KOPT-K1 (cell line): ENCODE measurements around the gene STK35.

Source experiments
- H3K27ac ChIP-seq: fragments of 200-600 bp; sonication (generic); 2 replicates; pipeline ENCODE4 v1.5.1; 2016; ENCODE audit warnings: antibody characterized with exemption, mild to moderate bottlenecking, low read depth, low read length; ENCODE audit not compliant: poor library complexity, severe bottlenecking
- H3K36me3 ChIP-seq: fragments of 200-600 bp; sonication (generic); 2 replicates; pipeline ENCODE4 v1.5.1; 2017; ENCODE audit warnings: antibody characterized with exemption, mild to moderate bottlenecking, low read length, moderate library complexity; ENCODE audit not compliant: insufficient read depth
- H3K9me3 ChIP-seq: fragments of 200-600 bp; sonication (generic); 2 replicates; pipeline ENCODE4 v1.5.1; 2017; ENCODE audit warnings: antibody characterized with exemption, low read length, mild to moderate bottlenecking; ENCODE audit not compliant: insufficient read depth, poor library complexity, severe bottlenecking

The STK35 gene

GRCh38 chr20:2116170-2116940 is 14.7 kb downstream of the STK35 start:
- Histone ChIP-seq H3K9me3 (no peaks in the 10 kb centered on the region), H3K27ac (no peak overlapping the region), H3K36me3 (peaks cover 100% of the 10 kb centered on the region)

DNA sequence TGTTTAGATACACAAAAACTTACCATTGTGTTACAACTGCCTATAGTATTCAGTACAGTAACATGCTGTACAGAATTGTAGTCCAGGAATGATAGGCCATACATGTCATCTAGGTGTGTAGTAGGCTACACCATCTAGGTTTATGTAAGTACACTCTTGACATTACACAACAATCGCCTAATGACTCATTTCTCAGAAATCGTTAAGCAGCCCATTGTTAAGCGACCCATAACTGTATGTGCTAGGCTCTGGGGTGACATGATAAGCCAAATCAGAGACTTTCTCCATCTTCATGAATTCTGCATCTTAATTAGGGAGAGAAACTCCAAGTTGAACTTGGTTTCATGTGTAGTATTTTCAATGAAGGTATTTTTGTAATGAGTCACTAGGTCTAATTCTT is 17.2 kb downstream of the STK35 start:
- Histone ChIP-seq H3K27ac (no peak overlapping the region), H3K36me3 (peaks cover 94% of the 10 kb centered on the region), H3K9me3 (no peaks in the 10 kb centered on the region)

GRCh38 chr20:2122936-2123335 is 21.3 kb downstream of the STK35 start:
- no peak overlapping the region for H3K27ac ChIP-seq
- H3K9me3 ChIP-seq = no peaks in the 10 kb centered on the region
- H3K36me3 ChIP-seq = peaks cover 92% of the 10 kb centered on the region

GRCh38 chr20:2123720-2124119 is 22.1 kb downstream of the STK35 start:
- Histone ChIP-seq H3K9me3 (no peaks in the 10 kb centered on the region), H3K27ac (no peak overlapping the region), H3K36me3 (peaks cover 92% of the 10 kb centered on the region)

DNA sequence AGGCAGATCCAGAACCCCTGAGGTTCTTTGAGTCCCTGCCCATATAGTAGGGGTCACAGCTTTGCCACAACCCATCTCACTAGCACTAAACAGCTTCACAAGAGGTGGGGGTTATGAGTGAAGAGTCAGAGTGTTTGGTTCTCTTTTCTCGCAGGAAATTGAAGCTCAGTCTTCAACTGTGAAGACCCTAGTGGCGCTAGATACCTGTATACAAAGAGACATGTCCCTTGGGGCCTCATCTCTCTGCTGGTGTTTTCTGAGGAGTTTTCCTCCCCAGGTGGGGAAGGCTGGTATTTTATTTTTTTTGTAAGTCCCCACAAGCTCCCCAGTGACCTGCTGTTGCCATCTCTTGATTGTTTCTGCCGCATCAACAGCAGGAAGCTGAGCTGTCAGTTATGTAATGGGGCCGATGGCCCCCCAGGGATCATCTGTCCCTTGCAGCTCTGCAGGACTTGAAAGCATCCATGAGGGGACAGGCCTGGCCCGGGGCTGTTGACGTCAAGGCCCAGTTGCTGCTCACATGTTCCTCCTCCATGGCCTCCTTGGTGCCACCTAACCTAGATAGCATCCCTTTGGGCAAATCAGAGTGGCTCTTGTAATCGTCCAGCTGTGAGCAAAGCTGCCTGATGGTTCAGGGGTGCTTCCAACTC is 23.1 kb downstream of the STK35 start:
- no peaks in the 10 kb centered on the region for H3K9me3 ChIP-seq
- H3K36me3 ChIP-seq = peaks cover 90% of the 10 kb centered on the region
- no peak overlapping the region for H3K27ac ChIP-seq

DNA sequence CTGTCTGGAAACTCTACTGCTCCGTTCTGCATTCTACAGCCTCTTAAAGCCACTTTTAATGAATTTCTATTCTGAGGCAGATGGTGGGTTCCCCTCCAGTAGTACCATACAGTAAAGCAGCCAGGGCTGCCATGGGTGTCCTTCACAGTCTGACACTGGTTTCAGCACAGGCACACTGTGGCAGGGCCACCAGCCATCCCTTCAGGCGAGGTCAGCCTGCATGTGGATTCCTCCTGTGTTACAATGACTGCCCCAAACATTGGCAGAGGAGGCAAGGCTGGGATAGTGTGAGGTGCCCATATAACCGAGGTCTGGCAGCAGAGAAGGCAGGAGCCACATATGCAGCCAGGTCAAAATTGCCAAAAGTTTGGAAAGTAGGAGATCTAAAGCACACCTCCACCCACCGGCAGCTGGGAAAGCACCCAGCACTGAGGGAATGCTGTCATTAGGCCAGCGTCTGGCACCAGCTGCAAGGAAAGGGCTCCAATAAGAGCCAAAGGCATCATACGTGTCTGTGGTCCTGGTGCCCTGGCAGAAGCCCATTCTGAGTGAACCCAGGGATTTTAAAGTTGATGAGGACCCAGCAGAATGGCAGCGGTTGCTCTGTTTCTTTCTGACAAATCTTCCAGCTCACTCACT is 24.0 kb downstream of the STK35 start:
- Histone ChIP-seq H3K27ac (no peak overlapping the region), H3K36me3 (peaks cover 90% of the 10 kb centered on the region)

DNA sequence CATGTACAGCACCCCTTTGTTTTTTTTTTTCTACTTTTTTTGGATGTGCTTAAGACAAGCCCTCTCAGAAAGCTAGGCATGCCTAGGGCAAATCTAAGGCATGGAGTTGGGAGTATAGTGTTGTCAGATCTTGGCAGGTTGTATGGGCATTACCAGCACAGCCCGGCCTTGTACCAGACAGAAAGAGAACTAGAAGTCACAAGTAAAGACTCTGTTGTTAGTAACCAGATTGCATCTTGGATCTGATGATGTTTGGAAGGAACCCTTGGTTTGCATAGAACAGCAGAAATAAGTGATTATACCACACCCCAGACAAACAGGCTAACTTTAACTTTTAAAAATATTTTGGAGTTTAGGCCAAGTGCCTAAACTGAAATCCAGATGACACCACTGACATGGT is 25.6 kb downstream of the STK35 start:
- no peak overlapping the region for H3K27ac ChIP-seq
- H3K36me3 ChIP-seq = peaks cover 85% of the 10 kb centered on the region
- no peaks in the 10 kb centered on the region for H3K9me3 ChIP-seq

More for the DNA sequence above, 24.0 kb downstream of the STK35 start:
- no peaks in the 10 kb centered on the region for H3K9me3 ChIP-seq

- Histone ChIP-seq H3K27ac (no peak overlapping the region), H3K9me3 (no peaks in the 10 kb centered on the region), H3K36me3 (peaks cover 81% of the 10 kb centered on the region)
Observed at GRCh38 chr20:2128542-2128941, 26.9 kb downstream of the STK35 start.

DNA sequence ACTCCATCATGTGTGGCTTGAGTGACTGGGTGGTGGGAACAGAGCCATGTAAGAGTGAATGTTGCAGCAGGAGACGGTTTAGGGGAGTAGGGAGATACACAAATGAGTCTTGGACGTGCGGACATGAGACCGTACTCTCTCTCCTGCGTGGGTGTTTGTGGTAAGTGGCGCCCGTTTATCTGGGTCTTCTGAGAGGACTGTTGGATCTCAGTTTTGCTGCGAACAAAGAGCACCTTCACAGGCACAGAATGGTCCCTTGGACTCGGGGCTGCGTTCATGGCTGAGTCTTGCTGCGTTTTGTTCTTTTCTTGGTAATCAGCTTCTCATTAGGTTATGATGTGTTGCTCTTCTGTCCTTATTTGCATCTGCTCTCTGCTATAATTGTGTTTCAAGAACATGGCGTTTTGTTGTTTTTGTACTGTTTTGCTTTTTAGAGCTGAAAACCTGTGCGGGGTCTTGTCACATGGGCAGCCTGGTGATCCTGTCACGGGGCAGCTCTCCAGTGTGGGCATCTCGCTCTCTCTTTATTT is 28.5 kb downstream of the STK35 start:
- H3K9me3 ChIP-seq = no peaks in the 10 kb centered on the region
- H3K27ac ChIP-seq = no peak overlapping the region
- peaks cover 68% of the 10 kb centered on the region for H3K36me3 ChIP-seq

- peaks cover 64% of the 10 kb centered on the region for H3K36me3 ChIP-seq
- H3K9me3 ChIP-seq = no peaks in the 10 kb centered on the region
- H3K27ac ChIP-seq = no peak overlapping the region
Observed at GRCh38 chr20:2130683-2131082, 29.1 kb downstream of the STK35 start.

DNA sequence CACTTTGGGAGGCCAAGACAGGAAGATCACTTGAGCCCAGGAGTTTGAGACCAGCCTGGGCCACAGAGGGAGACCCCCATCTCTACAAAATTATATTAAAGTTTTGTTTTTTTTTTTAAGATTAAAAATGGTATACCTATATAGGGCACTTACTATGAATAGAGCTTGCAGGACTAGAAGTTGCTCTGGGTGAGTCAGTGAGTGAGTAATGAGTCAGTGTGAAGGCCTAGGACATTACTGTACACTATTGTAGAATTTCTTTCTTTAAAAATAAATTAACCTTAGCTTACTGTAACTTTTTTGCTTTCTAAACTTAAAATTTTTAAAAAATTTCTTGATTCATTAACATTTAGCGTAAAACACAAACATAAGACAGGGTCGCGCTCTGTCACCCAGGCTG is 29.7 kb downstream of the STK35 start:
- Histone ChIP-seq H3K27ac (no peak overlapping the region), H3K36me3 (peaks cover 60% of the 10 kb centered on the region), H3K9me3 (no peaks in the 10 kb centered on the region)

GRCh38 chr20:2132461-2132901 is 30.9 kb downstream of the STK35 start:
- H3K9me3 ChIP-seq = no peaks in the 10 kb centered on the region
- peaks cover 63% of the 10 kb centered on the region for H3K36me3 ChIP-seq
- no peak overlapping the region for H3K27ac ChIP-seq

DNA sequence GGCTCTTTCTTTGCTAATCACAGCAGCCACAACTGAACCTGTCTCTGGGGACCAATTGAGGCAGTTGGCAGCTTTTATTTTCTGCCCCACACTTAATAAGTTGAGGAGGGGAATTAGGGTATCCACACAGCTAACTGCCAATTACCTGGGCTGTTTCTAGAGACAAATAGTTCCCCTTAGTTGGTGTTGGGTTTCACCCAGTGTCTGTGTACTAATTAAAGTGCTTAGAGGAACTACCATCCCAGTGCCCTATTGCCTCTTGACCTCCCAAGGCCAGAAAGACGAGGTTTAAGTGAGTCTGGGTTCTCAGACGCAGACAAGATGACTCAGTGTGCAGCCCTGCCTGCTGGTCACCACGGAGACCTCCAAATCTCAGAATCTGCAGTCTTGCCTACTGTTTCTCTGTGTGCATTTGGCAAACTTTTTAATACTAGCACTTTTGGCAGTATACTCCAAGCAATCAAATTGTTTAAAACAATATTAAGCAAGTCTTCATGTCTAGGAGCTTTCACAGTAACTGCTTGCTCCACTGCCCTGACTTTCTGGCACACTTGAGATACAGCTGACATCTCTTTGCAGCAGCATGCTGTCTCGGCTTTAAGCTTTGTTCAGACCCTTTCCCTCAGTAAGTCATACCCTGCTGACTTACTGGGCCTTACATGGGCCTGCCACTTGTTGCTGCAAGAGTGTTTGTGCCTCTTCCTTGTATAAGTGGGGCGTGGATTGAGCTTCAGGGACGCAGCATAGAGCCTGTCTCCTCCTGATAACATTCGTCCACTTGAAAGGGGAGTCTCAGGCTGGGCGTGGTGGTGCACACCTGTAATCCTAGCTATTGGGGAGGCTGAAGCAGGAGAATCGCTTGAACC is 31.9 kb downstream of the STK35 start:
- Histone ChIP-seq H3K27ac (no peak overlapping the region), H3K9me3 (no peaks in the 10 kb centered on the region), H3K36me3 (peaks cover 62% of the 10 kb centered on the region; the same call in 1 of the 2 replicates)

- H3K36me3 ChIP-seq = peaks cover 60% of the 10 kb centered on the region
- no peak overlapping the region for H3K27ac ChIP-seq
- H3K9me3 ChIP-seq = no peaks in the 10 kb centered on the region
Observed at GRCh38 chr20:2135013-2135412, 33.4 kb downstream of the STK35 start.
